Measurements from ENCODE around the gene AOC3.
A peak's percentile ranks its signal among the peaks of the same experiment; 100 is the strongest.

The AOC3 gene

DNA sequence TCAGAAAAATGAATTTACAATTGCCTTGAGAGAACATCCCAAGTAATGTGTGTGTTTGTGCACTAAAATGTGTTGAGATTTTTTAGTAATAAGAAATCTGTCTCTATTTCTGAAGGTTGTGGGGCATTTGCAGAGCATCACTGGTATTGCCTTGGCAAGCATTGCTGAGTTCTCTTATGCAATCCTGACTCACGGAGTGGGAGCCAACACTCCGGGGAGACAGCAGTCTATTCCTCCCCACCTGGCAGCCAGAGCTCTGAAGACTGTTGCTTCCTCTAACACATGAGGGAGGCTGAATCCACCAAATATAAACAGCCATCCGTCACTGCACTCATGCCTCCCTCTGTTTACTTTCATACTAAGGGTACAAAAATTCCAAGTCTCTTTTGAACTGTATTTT, 41.7 kb upstream of the AOC3 start:
- ATAC-seq (ENCODE audit: low read depth) (peak; percentile 76), DNase-seq (ENCODE audit: low spot score) (no peak)
- H3K27me3 ChIP-seq (ENCODE audit: insufficient read depth, poor library complexity, severe bottlenecking) = no peaks in the 10 kb centered on the region
- H3K9me3 ChIP-seq (ENCODE audit: severe bottlenecking) = no peaks in the 10 kb centered on the region
- no peak overlapping the region for H3K27ac ChIP-seq (ENCODE audit: poor library complexity, severe bottlenecking)
- H3K4me1 ChIP-seq (ENCODE audit: insufficient read depth, poor library complexity, severe bottlenecking) = no peaks in the 10 kb centered on the region
- peaks cover 39% of the 10 kb centered on the region for H3K36me3 ChIP-seq (ENCODE audit: low read depth)
- H3K4me3 ChIP-seq (ENCODE audit: severe bottlenecking) = no peak overlapping the region
- TF ChIP-seq, protein P1, sequence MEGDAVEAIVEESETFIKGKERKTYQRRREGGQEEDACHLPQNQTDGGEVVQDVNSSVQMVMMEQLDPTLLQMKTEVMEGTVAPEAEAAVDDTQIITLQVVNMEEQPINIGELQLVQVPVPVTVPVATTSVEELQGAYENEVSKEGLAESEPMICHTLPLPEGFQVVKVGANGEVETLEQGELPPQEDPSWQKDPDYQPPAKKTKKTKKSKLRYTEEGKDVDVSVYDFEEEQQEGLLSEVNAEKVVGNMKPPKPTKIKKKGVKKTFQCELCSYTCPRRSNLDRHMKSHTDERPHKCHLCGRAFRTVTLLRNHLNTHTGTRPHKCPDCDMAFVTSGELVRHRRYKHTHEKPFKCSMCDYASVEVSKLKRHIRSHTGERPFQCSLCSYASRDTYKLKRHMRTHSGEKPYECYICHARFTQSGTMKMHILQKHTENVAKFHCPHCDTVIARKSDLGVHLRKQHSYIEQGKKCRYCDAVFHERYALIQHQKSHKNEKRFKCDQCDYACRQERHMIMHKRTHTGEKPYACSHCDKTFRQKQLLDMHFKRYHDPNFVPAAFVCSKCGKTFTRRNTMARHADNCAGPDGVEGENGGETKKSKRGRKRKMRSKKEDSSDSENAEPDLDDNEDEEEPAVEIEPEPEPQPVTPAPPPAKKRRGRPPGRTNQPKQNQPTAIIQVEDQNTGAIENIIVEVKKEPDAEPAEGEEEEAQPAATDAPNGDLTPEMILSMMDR (IDR thresholded peaks at IDR 0.05; ENCODE audit: poor library complexity, severe bottlenecking) = no peak

- ATAC-seq (ENCODE audit: low read depth) (peak; percentile 27; the same call in 1 of the 3 replicates), DNase-seq (ENCODE audit: low spot score) (no peak)
- TF ChIP-seq, protein P1 (IDR thresholded peaks at IDR 0.05; ENCODE audit: poor library complexity, severe bottlenecking) = no peak
- Histone ChIP-seq H3K27ac (ENCODE audit: poor library complexity, severe bottlenecking) (peak overlapping the region; percentile 61), H3K27me3 (ENCODE audit: insufficient read depth, poor library complexity, severe bottlenecking) (no peaks in the 10 kb centered on the region), H3K9me3 (ENCODE audit: severe bottlenecking) (no peaks in the 10 kb centered on the region), H3K36me3 (ENCODE audit: low read depth) (peaks cover 90% of the 10 kb centered on the region), H3K4me1 (ENCODE audit: insufficient read depth, poor library complexity, severe bottlenecking) (peaks cover 4% of the 10 kb centered on the region), H3K4me3 (ENCODE audit: severe bottlenecking) (no peak overlapping the region)
These were observed 36.2 kb upstream of the AOC3 start for GRCh38 chr17:42814633-42815399.

- Histone ChIP-seq H3K27ac (ENCODE audit: poor library complexity, severe bottlenecking) (no peak overlapping the region), H3K4me3 (ENCODE audit: severe bottlenecking) (no peak overlapping the region), H3K27me3 (ENCODE audit: insufficient read depth, poor library complexity, severe bottlenecking) (no peaks in the 10 kb centered on the region), H3K36me3 (ENCODE audit: low read depth) (peaks cover 99% of the 10 kb centered on the region), H3K9me3 (ENCODE audit: severe bottlenecking) (no peaks in the 10 kb centered on the region), H3K4me1 (ENCODE audit: insufficient read depth, poor library complexity, severe bottlenecking) (peaks cover 5% of the 10 kb centered on the region)
- ATAC-seq (ENCODE audit: low read depth) (no peak), DNase-seq (ENCODE audit: low spot score) (no peak)
- TF ChIP-seq, protein P1 (IDR thresholded peaks at IDR 0.05; ENCODE audit: poor library complexity, severe bottlenecking) = no peak
These were observed 33.1 kb upstream of the AOC3 start for GRCh38 chr17:42817866-42818265.

- ATAC-seq (ENCODE audit: low read depth) (no peak), DNase-seq (ENCODE audit: low spot score) (no peak)
- TF ChIP-seq, protein P1 (IDR thresholded peaks at IDR 0.05; ENCODE audit: poor library complexity, severe bottlenecking) = no peak
- no peak overlapping the region for H3K4me3 ChIP-seq (ENCODE audit: severe bottlenecking)
- peaks cover 10% of the 10 kb centered on the region for H3K4me1 ChIP-seq (ENCODE audit: insufficient read depth, poor library complexity, severe bottlenecking)
- no peaks in the 10 kb centered on the region for H3K27me3 ChIP-seq (ENCODE audit: insufficient read depth, poor library complexity, severe bottlenecking)
- H3K36me3 ChIP-seq (ENCODE audit: low read depth) = peaks cover 98% of the 10 kb centered on the region
- no peaks in the 10 kb centered on the region for H3K9me3 ChIP-seq (ENCODE audit: severe bottlenecking)
- H3K27ac ChIP-seq (ENCODE audit: poor library complexity, severe bottlenecking) = no peak overlapping the region
These were observed 32.6 kb upstream of the AOC3 start for GRCh38 chr17:42818379-42818778.

DNA sequence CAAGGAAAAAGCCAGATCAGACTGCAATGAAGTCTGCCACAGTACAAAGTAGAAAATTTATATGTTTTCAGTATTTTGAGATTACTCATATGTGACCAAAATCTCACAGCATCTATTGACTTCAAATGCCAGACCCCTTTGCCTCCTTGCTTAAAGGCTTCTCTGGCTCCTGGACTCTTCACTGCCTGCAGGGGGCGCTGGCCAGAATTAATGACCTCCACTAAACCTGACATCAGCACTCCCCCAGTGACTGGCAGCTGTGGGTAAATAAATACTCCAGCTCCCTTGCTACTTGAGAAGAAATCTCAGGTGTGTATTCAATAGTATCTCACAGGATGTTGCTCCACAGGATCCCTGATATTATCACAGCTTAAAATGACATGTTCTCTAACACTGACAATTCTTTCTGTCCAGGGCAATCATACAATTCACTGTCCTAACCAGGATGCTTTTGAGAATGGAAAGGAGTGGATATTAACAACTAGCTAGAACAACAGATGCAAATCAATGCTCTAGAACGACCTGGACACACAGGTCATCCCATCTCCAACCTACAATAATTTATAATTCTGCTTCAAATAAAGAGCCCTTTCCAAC, 31.0 kb upstream of the AOC3 start:
- H3K4me3 ChIP-seq (ENCODE audit: severe bottlenecking) = no peak overlapping the region
- no peaks in the 10 kb centered on the region for H3K27me3 ChIP-seq (ENCODE audit: insufficient read depth, poor library complexity, severe bottlenecking)
- H3K4me1 ChIP-seq (ENCODE audit: insufficient read depth, poor library complexity, severe bottlenecking) = peaks cover 10% of the 10 kb centered on the region
- ATAC-seq (ENCODE audit: low read depth) = no peak
- H3K27ac ChIP-seq (ENCODE audit: poor library complexity, severe bottlenecking) = no peak overlapping the region
- no peaks in the 10 kb centered on the region for H3K9me3 ChIP-seq (ENCODE audit: severe bottlenecking)
- H3K36me3 ChIP-seq (ENCODE audit: low read depth) = peaks cover 82% of the 10 kb centered on the region
- DNase-seq (ENCODE audit: low spot score) = no peak
- TF ChIP-seq, protein P1 (IDR thresholded peaks at IDR 0.05; ENCODE audit: poor library complexity, severe bottlenecking) = peak; percentile 66

All from RWPE2 (cell line).